Occipital lobe (tissue), 2 donors: ENCODE data around the gene DCDC2B. TPM values are rescaled to one million over a fixed set of nuclear protein-coding genes. Genes with fewer than 3 reads are reported as not detected.

Source experiments
- DNase-seq: peaks from one replicate; lab custom pipeline; 2025; lab: John Stamatoyannopoulos, UW
- total RNA-seq: library from RNA; depleted of rRNA; stranded (reverse); fragments of >200 nt; gene quantifications from one replicate; pipeline ENCODE4 v1.2.3, GENCODE V29; 2014

The DCDC2B gene
- total RNA-seq, 1 donor from 2014 or later: not detected

DNA sequence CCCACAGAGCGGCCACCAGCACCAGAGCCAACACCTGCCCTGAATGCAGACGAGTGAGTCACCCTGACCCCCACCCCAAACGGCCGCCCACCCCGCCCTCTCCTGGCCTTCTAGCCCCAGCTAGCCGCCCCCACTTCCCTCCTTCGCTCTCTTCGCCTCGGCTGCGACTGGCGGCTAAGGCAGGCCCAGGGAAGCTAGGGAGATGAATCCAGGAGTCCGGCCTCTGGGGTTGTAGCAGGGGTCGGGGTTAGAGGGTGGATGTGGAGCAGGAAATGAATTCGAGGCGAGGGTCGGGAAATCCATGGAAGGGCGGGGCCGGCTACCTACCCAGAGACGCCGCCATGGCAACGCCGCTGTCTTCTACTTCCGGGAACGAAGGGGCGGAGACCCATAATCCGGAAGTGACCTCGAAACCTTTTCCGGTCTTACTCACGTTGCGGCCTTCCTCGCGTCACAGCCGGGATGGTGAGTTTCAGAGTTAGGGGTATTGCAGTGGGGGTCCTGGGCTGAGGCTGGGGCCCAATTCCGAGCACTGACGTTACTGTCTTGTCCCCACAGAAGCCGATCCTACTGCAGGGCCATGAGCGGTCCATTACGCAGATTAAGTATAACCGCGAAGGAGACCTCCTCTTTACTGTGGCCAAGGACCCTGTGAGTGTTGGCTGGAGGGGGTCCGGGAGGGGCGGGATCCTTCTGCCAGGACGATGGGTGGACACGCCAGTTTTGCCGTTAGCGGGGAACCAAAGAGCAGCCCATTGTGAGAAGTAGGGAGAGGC lies 13.3 kb downstream of the DCDC2B start, which contains the start of the genes EIF3I and TMEM234:
Gene EIF3I, plus strand, starts transcription at position 428 of the 776 bp plus-strand sequence. Its CDS starts 35 bp downstream, at position 463.
Gene TMEM234, minus strand, starts transcription at position 374 of the 776 bp plus-strand sequence. Its CDS starts 31 bp downstream, at position 343.
- peak; percentile 90 for DNase-seq

GRCh38 chr1:32223683-32224082 lies 14.8 kb downstream of the DCDC2B start:
- DNase-seq: no peak

DNA sequence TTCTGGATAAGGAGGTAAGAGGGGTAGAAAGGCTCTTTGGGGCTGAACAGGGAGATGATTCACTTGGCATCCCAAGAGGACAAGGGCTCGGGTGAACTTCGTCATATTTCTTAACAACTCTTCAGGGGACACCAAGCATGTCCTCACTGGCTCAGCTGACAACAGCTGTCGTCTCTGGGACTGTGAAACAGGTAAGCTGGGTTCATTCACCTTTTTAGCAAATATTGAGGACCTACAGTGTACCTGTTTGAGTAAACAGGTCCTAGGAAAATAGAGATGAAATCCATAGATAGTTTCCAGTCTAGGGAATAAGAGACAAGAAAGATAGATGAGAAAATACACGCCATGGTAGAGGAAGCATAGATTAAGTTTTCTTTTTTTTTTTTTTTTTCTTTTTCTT lies 15.4 kb downstream of the DCDC2B start:
- DNase-seq: no peak

DNA sequence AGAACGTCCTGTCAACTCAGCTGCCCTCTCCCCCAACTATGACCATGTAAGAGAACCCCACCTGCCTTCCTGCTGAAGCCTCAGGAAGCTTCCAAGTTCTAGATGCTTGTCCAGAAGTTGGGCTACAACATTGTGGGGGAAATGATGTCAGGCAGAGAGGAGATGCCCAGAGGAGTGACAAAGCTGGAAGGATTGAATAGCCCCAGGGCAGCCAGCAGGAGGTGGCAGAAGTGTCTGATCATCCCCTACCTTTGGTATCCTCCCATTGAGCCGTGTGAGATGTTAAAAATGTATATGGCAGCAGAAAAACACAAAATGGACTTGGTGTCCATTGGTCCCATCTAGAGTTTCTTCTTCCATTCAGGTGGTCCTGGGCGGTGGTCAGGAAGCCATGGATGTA lies 19.9 kb downstream of the DCDC2B start:
- DNase-seq: no peak

DNA sequence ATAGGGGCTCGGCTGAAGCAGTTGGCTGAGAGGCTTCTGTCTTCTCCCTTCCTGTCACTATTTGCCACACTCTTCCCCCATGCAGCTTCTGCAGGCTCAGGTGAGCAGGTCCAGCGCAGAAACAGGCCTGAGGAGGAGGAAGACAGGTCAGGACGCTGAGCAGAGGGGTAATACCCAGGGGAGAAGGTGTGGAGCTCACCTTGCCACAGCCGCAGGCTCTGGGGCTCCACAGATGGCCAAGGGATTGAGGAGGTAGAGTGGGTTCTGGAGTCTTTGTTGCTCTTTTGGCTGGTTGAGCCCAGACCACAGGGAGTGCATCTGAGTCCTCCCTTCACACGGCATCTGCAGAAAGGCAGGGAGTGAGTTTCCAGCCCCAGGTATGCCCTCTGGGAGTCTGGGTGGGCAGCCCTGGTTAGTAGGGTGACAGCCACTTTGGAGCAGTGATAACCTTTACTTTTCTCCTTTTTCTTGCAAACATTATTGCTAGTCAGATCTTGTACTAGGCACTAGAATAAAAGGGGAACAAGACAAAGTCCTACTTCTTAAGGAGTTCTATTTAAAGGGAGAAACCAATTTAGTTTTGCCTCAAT lies 23.0 kb downstream of the DCDC2B start:
- no peak for DNase-seq

GRCh38 chr1:32232558-32233304 lies 23.8 kb downstream of the DCDC2B start:
- no peak for DNase-seq

GRCh38 chr1:32234792-32235191 lies 25.9 kb downstream of the DCDC2B start:
- no peak for DNase-seq

DNA sequence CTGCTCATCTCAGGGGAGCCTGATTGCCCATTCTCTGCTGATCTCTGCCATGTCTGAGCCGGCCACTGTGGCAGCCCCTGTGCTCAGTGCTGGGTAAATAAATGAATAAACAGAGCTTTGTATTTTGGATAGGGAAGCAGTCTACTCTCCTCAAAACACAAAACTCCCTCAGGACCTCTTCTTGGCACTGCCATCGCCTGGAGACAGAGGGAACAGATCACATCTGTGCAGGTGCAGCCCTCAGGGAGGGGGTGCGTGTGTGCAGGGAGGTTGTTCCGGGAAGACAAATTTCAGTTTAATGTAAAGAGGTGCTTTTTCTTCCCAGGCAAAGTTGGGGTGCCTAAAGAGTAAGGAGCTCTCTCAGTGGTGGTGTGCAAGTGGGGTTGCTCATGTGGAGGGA lies 30.4 kb downstream of the DCDC2B start:
- DNase-seq: no peak

- no peak for DNase-seq
Observed at GRCh38 chr1:32239790-32240139, 30.9 kb downstream of the DCDC2B start.

DNA sequence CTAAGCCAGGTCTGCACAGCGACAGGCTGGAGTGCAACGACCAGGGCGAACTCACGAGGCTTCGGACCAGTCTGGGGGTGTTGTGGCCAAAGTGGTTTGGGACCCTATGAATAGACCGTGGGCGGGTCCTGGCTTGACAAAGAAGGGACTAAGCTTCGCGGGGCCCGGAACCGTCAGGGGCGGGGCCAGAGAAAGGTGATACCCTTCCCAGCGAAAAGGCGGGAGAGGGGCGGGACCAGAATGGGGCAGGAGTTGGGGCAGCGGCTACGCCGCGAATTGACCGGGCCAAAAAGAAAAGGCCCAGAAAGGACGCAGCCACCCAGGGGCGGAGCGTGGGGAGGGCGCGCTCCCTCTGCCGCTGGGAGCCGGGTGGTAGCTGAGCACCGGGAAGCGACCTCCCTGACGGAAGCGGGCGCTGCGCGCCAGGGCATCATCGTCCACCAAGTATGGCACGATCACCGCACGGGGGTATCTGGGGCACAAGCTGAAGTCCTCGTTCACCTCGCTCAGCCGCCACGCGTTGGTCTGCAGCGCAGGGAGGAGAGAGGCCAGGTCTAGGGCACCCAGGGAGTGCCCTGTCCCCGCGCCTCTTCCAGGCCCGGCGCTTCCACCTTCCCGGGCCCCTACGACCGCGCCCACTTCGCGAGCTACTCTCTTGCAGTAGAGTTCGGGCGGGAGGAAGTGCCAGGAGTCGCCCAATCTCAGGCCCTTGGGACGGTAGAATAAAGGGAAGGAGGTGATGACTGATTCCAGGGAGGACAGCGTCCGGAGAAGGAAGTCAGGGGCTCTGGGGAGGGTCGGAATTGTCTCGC lies 31.5 kb downstream of the DCDC2B start:
- peak; percentile 41 for DNase-seq

DNA sequence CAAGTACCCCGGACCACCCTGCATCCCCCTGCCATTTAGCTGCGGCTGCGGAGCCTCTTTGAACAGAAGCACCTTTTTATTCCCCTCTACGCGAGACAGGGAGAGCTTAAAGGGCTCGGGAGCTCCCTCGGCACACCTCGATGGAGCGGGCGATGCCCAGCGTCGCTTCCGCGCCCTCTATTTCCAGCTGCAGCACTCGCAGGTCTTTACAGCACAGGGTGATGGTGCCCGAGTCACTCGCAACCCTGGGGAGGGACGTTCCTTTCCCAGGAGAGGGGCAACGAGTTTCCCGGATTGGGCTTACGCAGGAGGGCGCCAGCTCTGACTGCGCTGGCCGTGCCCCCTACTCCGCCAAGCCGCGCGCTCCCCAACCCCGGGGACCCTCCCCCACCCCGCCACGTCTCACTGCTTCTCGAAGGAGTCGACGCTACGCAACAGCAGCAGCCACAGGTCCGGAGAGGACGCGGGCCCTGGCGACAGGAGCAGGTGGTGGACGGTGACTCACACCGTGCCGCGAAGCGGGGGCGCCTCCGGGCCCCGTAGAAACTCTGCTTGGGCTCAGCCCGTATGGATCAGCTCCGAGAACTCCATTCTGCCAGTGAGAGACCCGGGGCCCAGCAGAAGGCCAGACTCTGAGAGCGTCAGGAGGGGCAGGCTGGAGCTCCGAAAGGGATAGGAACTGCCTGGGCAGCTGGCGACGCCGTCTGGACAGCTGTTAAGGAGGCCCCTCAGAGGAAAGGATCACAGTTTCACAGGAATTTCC lies 32.3 kb downstream of the DCDC2B start:
- DNase-seq: peak; percentile 45

DNA sequence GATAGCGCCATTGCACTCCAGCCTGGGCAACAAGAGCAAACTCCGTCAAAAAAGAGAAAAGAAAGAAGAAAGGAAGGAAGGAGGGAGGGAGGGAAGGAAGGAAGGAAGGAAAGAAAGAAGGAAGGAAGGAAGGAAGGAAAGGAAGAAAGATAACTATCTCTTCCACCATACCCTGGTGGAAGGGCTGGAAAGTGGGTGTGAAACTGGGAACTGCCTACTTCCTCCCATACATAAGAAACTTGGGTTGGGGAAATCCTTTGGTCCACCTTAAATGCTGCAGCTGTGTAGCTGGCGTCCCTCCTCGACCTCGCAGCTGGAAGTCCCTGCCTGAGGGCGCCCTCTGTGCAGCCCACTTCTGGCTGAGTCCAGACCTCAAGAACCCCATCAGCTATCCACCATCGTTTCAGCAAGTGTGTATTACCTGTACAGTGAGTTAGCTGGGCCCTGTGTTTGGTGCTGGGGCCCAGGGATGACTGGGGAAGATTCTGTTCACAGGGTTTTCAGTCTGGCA lies 33.5 kb downstream of the DCDC2B start:
- peak; percentile 10 for DNase-seq

- DNase-seq: no peak
Observed at GRCh38 chr1:32246888-32247273, 38.0 kb downstream of the DCDC2B start, which contains the start of gene FAM167B. Gene FAM167B (plus strand): TSS chr1:32247222. CDS start chr1:32247422, 200 bp downstream.

GRCh38 chr1:32247452-32247851 lies 38.6 kb downstream of the DCDC2B start:
- DNase-seq: no peak

DNA sequence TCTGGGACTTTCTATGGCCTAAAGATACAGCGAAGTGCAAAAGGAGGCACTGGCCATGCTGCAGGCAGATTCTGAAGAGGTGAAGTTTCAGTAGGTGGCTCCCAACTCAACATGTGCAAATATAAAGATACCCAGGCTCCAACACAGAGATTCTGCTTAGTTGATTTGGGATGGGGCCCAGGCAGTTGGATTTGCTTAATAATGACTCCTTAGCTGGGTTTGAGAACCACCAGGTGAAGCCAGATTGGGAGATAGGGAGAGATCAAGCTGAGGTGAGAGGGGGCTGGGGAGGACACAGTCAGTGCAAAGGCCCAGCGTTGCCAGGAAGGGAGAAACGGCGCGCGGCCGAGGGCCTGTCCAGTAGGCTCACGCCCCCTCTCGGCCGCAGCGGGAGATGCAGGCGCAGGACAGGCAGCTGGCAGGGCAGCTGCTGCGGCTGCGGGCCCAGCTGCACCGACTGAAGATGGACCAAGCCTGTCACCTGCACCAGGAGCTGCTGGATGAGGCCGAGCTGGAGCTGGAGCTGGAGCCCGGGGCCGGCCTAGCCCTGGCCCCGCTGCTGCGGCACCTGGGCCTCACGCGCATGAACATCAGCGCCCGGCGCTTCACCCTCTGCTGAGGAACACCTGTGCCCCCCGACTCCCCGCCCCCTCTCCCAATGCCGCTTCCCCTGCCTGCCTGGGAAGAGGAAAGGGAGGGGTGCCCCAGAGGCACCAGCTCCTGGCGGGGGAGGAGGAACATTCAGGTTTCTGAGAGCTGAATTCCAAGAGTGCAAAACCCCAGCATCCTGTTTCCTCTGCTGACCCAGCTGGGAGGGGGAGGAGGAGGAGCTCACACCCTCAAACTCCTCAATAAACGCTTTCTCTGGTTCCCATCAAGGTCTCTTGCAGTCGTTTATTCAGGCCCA lies 39.3 kb downstream of the DCDC2B start:
- peak; percentile 31 for DNase-seq

- DNase-seq: no peak
Observed at GRCh38 chr1:32249831-32250525, 41.1 kb downstream of the DCDC2B start.

DNA sequence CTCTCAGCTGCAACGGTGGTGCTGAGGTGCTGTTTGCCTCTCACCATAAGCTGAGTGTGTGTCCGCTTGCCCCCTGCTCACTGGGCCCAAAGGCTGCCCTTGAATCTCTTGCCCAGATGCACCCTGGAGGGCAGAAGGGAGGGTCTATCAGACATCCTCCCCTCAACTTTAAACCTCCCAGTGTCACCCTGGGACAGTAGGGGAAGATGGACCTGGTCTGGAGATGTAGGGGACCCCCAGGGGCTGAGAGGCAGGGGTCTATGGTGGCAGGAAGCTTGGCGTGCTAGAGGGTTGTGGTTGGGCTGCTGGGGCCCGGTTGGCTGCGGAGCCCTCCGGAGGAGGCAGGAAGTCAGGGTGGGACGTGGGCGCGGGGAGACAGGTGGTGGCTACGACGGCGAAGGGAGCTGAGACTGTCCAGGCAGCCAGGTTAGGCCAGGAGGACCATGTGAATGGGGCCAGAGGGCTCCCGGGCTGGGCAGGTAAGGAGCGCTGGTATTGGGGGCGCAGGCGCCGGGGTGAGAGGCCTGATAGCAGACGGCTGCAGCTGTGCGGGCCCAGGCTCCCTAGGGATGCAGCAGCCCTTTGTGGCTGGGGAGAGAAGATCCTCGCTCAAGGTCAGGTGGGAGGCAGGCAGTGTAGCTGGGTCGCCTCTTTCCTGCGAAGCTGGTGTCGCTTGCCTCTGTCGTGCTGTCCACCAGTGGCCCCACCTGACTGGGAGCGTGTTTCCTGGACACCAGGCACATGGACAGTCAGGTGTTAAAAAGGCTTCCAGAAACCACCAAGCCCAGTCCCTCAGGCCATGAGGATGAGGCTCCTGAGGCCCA lies 42.2 kb downstream of the DCDC2B start, which contains the start of gene LCK:
Gene LCK, plus strand, starts transcription at position 373 of the 824 bp plus-strand sequence. CDS start 23,065 bp downstream, outside the sequence.
- no peak for DNase-seq
